NCI-H146 (cell line): ENCODE data around the gene CYGB.

Experiments used
- DNase-seq: peaks from one replicate; lab custom pipeline; 2025; lab: John Stamatoyannopoulos, UW

CYGB gene

GRCh38 chr17:76550712-76551615 lies 13.5 kb upstream of the CYGB start:
- no peak for DNase-seq

DNA sequence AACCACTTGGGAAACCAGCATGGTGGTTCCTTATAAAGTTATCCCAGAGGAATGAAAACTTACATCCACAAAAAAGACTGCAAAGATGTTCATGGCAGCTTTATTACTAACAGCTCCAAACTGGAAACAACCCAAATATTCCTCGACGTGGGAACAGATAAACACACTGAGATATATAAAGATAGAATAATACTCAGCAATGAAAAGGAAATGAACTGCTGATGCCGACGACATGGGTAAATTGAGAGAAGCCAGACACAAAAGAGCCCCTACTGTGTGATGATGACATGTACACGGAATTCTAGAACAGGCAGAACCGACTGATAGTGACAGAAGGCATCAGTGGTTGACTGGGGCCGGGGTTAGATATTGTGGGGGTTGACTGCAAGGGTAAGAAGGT lies 12.0 kb upstream of the CYGB start:
- no peak for DNase-seq

GRCh38 chr17:76549215-76549518 lies 11.7 kb upstream of the CYGB start:
- DNase-seq: no peak

- DNase-seq: no peak
Measured at GRCh38 chr17:76548378-76549214, 11.1 kb upstream of the CYGB start.

GRCh38 chr17:76547642-76548202 lies 10.2 kb upstream of the CYGB start:
- no peak for DNase-seq

DNA sequence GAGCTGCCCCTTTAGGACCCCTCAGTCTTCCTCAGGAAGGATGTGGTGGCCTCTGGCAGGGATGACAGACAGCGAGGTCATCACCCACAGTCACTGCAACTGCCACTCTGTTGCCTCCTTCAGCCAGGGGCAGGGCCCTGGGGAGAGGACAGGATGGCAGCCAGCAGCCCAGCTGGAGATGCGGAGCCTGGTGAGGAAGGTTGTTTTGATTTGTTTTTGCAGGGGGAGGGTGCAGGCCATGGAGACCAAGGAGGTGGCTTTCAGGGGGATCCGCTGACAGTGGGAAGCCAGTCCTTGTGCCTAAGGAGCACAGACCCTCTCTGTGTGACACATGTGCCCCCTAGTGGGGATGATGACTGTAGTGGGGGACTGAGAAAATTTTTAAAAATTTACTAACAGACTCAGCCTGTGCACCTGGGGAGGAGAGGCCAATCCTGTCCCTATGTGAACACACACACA lies 9.7 kb upstream of the CYGB start:
- peak; percentile 62 for DNase-seq

DNA sequence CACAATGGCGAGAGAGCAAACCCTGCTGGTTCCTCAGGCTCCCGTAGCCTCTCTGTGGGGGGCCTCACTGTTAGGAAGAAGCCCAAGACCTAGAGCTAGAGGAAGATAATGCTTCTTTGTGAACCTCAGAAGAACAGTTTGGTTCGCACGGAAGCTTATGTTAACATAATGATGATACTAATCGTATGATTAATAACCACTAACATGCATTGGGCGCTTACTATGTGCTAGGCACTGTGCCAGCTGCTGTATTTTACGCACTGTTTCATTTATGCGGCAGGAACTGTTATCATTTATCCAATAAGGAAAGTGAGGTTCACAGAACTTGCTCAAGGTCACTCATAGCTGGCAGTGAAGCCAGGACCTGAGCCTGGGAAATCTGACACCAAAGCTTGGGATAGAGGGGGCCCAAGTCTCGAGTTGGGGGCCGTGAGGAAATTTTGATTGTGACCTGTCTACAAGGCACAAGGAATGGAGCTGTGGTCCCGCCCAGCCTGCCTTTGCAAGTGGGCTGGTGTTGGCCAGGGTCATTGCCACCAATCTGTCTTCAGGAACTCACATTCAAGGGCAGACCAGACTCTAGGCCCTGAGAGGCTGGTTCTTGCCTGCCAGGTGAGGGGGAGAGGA lies 9.2 kb upstream of the CYGB start:
- DNase-seq: no peak

- DNase-seq: no peak
Measured at GRCh38 chr17:76545918-76546555, 8.5 kb upstream of the CYGB start.

GRCh38 chr17:76544546-76545365 lies 7.2 kb upstream of the CYGB start:
- DNase-seq: no peak

DNA sequence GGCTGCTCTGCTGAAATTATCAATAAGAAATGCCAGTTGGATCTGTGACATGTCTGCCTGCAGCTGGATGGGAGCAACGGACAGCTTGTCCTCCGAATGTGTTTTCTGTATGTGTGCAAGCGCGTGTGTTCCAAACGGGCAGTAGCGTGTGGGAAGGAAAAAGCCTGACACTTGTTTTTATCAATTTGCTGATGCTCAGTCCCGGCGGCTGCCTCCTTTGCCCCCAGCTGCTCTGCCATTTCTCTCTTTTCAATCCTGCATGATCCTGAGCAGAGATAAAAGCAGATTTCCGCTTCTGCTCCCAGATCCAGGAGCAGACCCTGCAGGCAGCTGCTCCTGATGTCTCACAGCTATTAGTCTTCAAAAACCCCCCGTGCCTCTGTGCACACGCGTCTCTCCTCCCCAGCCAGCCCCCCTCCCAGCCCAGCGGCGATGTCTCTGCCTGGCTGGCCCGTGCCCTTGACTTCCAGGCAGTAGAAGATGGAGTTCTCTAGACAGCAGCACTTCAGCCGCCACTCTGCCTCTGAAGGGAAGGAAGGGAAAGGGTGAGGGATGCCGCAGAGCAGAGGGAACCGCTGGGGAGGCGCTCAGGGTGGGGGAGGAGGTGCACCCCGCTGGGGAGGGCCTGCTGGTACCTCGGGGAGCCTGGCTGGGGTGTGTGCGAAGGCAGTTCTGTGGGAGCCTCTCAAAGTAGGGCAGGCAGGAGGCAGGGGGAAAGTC lies 6.5 kb upstream of the CYGB start:
- DNase-seq: peak; percentile 39

DNA sequence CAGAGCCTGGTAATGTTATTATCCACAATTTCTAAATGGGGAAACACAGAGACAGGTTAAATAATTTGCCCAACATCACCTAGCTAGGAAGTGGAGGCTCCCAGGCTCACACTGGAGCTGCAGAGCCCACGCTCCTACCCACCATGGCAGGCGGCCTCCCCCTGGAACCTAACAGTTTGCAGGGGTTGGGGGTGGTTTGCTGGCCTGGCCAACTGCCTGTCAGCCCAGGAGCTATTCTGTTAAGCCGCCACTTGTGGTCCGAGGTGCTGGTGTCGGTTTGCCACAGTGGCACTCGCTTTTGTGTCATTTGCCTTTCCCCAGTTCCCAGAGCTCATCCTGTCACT lies 5.9 kb upstream of the CYGB start:
- DNase-seq: no peak

DNA sequence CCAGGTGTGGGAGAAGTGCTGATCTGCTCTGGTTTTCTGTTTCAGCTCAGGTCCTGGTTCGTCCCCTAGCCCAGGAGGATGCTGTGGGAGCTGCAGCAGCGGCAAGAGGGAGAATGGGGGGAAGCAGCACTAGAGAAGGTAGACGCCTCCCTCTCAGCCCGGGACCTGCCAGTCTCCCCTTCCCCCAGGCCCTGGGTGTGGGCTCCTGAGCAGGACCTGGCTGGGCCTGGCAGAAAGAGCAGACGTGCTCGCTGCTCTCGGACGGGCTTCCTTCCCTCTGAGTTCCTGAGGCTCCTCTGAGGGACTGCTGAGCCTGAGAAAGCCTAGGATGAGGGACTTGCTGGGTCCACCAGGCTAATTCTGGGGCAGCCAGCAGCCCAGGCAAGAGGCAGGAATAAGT lies 5.5 kb upstream of the CYGB start:
- DNase-seq: no peak

DNA sequence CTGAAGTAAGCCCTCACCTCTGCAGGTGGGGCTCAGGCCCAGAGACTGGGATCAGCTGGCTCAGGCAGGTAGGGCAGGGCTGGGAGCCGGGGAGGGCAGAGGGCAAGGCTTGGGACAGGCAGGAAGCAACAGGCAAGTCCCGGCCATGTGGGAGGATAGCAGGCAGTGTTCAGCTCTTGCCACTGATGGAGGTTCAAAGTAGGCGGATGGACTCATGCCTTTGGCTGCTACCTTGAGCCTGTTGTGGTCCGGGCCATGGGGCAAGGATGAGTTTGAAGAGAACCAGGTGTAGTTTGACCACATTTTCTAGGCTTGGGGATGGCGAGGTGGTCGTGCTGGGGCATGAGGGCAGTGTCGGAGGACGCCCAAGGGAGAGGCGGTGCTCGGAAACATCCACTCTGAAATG lies 5.1 kb upstream of the CYGB start:
- DNase-seq: no peak

GRCh38 chr17:76541739-76542454 lies 4.4 kb upstream of the CYGB start:
- DNase-seq: no peak

DNA sequence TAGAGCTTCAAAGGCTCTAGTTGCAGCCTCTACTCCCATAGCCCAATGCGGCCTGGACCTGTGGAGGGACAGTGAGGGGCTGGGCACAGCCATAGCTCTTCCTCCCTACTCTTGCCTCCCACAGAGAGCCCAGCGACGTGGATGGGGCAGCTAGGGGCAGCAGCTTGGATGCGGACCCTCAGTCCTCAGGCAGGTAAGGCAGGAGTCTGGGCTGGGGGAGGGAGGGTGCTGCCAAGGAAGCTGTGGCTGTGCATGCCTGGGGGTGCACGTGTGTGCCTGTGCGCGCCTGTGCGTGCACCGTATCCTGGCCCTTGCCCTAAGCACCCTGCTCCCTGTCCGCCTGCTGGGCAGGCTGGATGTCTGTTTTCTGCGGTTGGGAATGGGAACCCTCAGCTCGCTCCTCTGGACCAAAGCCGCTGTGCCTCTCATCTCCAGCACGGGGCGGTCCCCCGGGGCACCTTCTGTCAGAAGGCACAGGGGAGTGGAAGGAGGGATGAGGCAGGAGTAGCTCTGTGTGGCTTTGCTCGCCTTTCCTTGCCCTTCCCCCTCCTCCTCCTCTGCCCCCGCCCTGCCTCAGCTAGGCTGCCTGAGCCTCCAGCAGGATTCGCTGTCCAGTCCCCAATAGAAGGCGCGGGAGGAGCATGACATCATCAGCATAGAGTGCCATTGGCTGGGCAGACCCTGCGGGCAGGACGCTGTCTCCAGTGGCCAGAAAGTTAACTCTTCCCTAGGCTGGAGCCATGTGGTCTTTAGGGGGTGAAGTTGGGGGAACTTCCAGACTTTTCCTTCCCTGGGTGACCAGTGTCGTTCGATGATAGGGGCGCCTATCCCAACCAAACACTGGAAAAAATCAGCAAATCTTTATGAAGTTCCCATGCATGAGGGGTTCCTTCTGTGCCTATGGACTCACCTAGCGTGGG lies 3.1 kb upstream of the CYGB start:
- peak; percentile 93 for DNase-seq

- no peak for DNase-seq
Measured at GRCh38 chr17:76539631-76540271, 2.2 kb upstream of the CYGB start, which contains the start of gene PRCD. TSS of gene PRCD (plus strand) at chr17:76540044. CDS start at chr17:76540142, 98 bp downstream.

DNA sequence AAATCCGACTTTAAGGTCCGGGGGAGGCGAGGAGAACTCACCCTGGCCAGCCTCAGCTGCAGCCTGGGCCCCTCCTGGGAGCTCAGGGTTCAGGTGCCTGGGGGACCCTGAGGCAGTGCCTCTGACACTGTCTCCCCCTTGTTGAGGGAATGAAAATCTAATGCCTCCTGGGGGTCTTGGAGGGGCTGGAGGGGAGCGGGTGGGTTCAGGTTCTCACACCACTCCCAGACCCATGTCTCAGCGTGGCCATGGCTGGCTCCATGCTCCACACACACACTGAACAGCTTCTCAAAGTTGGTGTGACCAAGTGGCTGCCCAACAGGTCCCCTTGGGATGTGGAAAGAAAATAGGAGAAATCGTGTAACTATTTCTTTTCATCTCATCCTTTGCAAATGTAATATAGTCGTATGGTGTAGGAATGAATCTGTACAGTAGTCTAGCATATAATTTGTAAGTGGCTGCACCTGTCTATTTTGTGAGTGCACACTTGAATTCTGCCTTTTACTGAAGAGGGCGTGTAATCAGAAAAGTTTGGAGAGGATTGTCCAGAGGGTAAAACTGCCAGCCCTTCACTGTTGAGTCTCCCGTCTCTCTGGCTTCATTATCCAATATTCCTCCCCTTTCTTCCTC lies 1.5 kb upstream of the CYGB start:
- DNase-seq: no peak
